ENCODE results near the gene SNX18.

Gene SNX18

GRCh38 chr5:54580997-54581811, 63.6 kb downstream of the SNX18 start:
- no peak for DNase-seq (ENCODE audit: low read depth in 3 of 3)

GRCh38 chr5:54581831-54582548, 64.4 kb downstream of the SNX18 start:
- DNase-seq (ENCODE audit: low read depth in 3 of 3): no peak

GRCh38 chr5:54586336-54586735, 68.8 kb downstream of the SNX18 start:
- DNase-seq (ENCODE audit: low read depth in 3 of 3): no peak

- DNase-seq (ENCODE audit: low read depth in 3 of 3): no peak
Observed at GRCh38 chr5:54589786-54590185, 72.2 kb downstream of the SNX18 start.

GRCh38 chr5:54590824-54591223, 73.3 kb downstream of the SNX18 start:
- no peak for DNase-seq (ENCODE audit: low read depth in 3 of 3)

GRCh38 chr5:54593779-54594178, 76.2 kb downstream of the SNX18 start:
- DNase-seq (ENCODE audit: low read depth in 3 of 3): no peak

- no peak for DNase-seq (ENCODE audit: low read depth in 3 of 3)
Observed at GRCh38 chr5:54594181-54594580, 76.6 kb downstream of the SNX18 start.

- DNase-seq (ENCODE audit: low read depth in 3 of 3): no peak
Observed at GRCh38 chr5:54595721-54596120, 78.2 kb downstream of the SNX18 start.

All from stimulated activated CD4-positive, alpha-beta T cell treated with anti-CD3 and anti-CD28 coated beads, TNF-alpha, amount 100 ng/mL, for 4 hours (primary cell).